Fibroblast of mammary gland (primary cell): ENCODE results near the gene LEFTY2.
"Not testable (repeated sequence)": the region's sequence is repeated elsewhere in the genome, so short reads cannot be mapped to it uniquely, and the experiment has no call there.

Experiments
- DNase-seq: peaks from one replicate; pipeline ENCODE4 v3.0.0-alpha.2; 2010; ENCODE audit warnings: low read depth
- H3K4me3 ChIP-seq: 2 replicates; pipeline ENCODE4 v1.5.1; 2011; ENCODE audit warnings: low read depth, mild to moderate bottlenecking, low read length, moderate library complexity; ENCODE audit not compliant: control insufficient read depth
- TF ChIP-seq, protein P1 (sequence below): conservative IDR thresholded peaks from 2 replicates; pipeline ENCODE4 v1.5.1; 2011; ENCODE audit warnings: low read depth, low read length, inconsistent platforms; ENCODE audit not compliant: control insufficient read depth, insufficient read depth

LEFTY2 gene

DNA sequence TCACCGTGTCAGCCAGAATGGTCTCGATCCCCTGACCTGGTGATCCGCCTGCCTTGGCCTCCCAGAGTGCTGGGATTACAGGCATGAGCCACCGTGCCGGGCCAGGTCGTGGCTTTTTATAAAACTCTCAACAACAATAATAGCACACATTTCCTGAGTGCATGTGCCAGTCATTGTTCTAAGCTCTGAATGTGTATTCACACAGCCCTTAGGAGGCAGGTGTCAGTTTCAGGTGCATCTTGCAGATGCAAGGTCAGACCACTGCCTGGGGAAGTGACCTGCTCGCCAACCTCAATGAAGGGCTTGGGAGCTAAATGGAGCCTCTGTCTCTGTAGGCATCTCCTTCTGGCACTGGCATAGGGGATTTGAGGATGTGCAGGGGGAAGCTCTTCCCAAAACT, 1.6 kb upstream of the LEFTY2 start:
- TF ChIP-seq, protein P1, sequence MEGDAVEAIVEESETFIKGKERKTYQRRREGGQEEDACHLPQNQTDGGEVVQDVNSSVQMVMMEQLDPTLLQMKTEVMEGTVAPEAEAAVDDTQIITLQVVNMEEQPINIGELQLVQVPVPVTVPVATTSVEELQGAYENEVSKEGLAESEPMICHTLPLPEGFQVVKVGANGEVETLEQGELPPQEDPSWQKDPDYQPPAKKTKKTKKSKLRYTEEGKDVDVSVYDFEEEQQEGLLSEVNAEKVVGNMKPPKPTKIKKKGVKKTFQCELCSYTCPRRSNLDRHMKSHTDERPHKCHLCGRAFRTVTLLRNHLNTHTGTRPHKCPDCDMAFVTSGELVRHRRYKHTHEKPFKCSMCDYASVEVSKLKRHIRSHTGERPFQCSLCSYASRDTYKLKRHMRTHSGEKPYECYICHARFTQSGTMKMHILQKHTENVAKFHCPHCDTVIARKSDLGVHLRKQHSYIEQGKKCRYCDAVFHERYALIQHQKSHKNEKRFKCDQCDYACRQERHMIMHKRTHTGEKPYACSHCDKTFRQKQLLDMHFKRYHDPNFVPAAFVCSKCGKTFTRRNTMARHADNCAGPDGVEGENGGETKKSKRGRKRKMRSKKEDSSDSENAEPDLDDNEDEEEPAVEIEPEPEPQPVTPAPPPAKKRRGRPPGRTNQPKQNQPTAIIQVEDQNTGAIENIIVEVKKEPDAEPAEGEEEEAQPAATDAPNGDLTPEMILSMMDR = no peak
- no peak for DNase-seq
- H3K4me3 ChIP-seq = no peak overlapping the region

DNA sequence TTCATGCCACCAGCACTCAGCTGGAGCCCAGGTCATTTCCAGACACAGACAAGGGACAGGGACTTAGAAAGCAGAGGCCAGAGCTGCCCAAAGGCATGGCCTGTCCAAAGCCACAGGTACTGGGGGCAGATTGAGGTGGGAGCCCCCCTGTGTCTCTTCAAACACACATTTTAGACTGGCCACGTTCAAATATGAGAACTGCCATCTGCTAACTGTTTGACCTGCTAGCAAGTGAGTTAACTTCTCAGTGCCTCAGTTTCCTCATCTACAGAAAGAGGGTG, 862 bp upstream of the LEFTY2 start:
- DNase-seq = no peak
- no peak overlapping the region for H3K4me3 ChIP-seq
- TF ChIP-seq, protein P1 = no peak

DNA sequence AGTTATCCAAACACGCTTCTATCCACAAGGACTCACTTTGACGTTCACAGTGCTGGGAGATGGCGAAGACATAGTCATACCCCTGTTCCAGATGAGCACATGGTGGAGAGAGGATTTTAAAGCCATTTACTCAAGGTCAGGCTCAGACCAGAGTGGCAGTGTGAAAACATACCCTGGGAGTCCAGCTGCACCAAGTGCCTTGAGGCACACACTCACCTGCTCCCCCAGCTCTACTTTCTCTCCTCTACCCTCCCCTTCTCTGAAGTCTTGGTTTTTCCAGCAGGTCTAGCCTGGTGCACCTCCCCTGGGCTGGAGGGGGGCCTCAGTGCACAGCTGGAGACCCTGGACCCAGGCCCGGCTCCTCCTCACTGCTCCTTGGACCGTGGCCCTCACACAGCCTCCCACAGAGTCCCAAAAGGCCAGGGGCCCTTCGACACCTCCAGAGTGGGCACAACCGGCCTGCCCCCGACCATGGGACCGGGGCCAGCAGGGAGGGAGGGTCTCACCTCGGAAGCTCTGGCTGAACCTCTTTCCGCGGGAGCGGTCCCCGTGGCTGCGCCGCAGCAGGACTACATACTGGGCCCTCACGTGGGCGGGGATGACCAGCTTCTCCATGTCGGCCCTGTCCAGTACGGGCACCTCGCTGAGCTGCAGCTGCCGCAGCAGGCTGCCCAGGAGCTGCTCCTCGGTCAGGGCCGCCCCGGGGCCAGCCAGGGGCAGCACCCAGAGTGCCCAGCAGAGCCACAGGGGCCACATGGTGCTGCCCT, 452 bp downstream of the LEFTY2 start:
- TF ChIP-seq, protein P1 = no peak
- no peak for DNase-seq
- no peak overlapping the region for H3K4me3 ChIP-seq

DNA sequence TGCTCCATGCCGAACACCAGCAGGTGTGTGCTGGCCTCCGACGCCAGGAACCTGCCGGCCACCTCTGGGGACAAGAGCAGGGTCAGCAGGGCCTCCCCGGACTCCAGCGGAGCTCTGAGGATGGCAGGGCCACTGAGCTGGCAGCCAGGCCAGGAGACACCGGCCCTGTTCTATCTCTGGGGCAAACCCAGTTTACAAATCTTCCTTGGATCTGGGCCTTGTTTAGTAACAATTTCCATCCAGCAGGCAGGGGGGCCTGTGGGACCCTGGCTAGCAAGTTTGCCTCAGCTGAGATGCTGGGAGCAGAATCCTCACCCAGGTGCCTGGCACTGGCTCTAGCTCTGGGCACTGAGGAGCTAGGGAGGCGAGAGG, 1.1 kb downstream of the LEFTY2 start:
- not testable (repeated sequence) for DNase-seq, H3K4me3 ChIP-seq

DNA sequence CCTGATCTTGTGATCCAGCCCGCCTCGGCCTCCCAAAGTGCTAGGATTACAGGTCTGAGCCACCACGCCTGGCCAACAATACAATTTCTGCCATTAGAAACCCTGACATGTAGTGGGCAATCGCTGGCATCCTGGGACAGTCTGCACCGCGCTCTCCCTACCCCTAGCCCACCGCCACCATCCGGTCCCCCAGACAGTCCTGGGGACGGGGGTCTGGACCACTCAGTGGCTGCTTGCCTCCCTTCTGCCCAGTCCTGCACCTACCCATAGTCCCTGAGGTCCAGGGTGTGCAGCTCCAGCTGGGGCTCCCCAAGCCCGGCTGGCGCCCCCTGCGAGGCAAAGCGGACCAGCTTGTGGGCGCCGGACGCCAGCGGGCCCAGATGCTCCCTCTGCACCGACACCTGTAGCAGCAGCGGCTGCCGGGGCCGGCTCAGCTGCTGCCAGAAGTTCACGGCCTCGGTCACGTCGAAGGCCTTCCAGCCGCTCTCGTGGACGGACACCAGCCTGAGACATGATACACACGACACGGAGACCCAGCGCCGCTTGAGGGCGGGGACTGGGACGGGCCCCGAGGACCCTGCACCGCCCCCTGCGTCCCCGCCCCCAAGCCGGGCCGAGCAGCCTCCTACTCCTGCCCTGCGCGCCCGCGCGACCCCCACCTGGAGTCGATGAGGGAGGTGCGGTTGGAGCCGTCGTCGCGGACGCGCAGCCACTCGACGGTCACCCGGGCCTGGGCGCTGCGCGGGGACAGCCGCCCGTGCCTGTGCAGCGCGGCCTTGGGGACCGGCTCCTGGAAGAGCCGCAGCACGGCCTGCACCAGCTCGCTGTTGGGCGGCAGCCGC, 1.7 kb downstream of the LEFTY2 start:
- not testable (repeated sequence) for H3K4me3 ChIP-seq

DNA sequence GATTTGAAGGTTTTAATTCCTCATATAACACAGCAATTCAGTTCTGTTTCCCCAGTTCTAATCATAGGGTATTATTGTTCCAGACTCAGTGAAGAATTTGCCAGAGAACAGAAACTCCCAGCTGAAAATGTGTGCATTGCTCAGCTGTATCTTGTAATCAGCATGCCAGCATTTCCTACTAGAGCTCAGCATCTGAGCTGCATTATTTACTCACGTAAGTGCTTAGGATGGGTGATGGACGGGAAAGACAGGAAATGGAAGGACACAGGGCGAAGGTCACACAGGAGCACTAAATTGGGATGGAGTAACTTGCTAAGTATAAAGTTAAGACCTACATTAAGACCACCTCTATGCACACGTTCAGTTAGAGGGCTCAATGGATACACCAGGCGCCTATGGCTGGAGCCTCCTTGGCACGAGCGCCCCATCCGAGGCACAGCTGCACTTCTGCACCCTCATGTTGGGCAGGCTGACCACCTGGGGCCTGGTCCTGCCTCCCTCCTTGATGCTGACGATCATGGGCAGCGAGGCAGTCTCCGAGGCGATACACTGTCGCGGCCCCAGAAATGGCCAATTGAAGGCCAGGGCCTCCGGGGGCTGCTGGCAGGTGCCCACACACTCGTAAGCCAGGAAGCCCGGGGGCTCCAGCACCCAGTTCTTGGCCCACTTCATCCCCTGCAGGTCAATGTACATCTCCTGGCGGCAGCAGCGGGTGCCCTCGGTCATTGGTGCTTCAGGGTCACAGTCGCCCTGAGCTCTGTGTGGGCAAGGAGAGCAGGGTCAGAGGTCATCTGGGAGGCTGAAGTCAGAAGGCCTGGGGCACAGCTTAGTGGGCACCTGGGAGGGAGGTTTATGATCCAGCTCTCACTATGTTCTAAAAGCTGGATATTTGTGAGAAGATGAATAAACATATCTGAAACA, 3.7 kb downstream of the LEFTY2 start:
- DNase-seq = no peak
- TF ChIP-seq, protein P1 = no peak
- H3K4me3 ChIP-seq = no peak overlapping the region

More for the DNA sequence above, 1.7 kb downstream of the LEFTY2 start:
- DNase-seq = not testable (repeated sequence)

DNA sequence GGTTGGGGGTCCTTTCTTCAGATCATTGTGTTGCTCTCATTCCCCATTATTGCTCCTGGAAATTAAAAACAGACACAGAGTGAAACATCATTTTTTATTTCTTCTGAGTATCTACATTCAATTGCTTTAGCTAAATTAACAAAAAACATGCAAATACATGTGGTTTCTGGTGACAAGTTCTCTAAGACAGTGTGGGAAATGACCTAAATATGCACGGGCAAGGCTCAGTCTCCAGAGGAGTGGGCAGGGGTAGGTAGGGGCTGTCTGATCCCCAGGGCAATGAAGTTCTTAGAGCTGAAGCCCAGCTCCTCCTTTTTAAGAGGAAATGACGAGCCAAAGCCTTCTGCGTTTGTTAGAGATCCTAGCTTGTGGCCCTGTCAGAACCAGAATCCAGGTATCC, 4.5 kb downstream of the LEFTY2 start:
- TF ChIP-seq, protein P1 = no peak
- H3K4me3 ChIP-seq = no peak overlapping the region
- DNase-seq = no peak

DNA sequence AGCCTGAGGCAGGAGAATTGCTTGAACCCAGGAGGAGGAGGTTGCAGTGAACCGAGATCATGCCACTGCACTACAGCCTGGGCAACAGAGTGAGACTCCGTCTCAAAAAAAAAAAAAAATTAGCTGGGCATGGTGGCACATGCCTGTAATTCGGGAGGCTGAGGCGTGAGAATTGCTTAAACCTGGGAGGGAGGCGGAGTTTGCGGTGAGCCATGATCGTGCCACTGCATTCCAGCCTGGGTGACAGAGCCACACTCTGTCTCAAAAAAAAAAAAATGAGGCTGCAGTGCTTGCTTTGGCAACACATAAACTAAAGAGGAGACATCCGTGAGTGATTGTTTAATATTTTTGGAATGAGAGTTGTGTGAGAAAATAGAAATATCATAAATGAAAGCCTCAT, 4.9 kb downstream of the LEFTY2 start:
- DNase-seq, H3K4me3 ChIP-seq: not testable (repeated sequence)
